ENCODE measurements around the gene PARVG. TPM values are rescaled to one million over a fixed set of nuclear protein-coding genes. Genes with fewer than 3 reads are reported as not detected.

Gene PARVG
- polyA plus RNA-seq, 1 experiment: 0.01 TPM

- TF ChIP-seq CTCF (IDR thresholded peaks at IDR 0.05; ENCODE audit: low read depth, low read length): no peak
- no peak overlapping the region for H3K4me3 ChIP-seq (ENCODE audit: low read depth, low read length)
- no peaks in the 10 kb centered on the region for H3K27me3 ChIP-seq (ENCODE audit: control insufficient read depth, insufficient read depth, low read length)
- H3K27ac ChIP-seq (ENCODE audit: low read depth, low read length): no peak overlapping the region
- ChIA-PET CTCF (no interaction called here), POLR2A (no interaction called here)
- no peaks in the 10 kb centered on the region for H3K9me3 ChIP-seq (ENCODE audit: control insufficient read depth, insufficient read depth, low read length)
- DNase-seq (ENCODE audit: low read depth, low spot score): no peak
These were observed 12.5 kb upstream of the PARVG start for GRCh38 chr22:44168206-44168605.

- H3K27ac ChIP-seq (ENCODE audit: low read depth, low read length): no peak overlapping the region
- H3K4me3 ChIP-seq (ENCODE audit: low read depth, low read length): no peak overlapping the region
- ChIA-PET POLR2A (no interaction called here), CTCF (interaction anchor here (1.1 kb wide), 1 partner anchor 177 kb away, joined by 3 read pairs; no protein-coding TSS in a partner anchor)
- H3K27me3 ChIP-seq (ENCODE audit: control insufficient read depth, insufficient read depth, low read length): no peaks in the 10 kb centered on the region
- no peak for TF ChIP-seq CTCF (IDR thresholded peaks at IDR 0.05; ENCODE audit: low read depth, low read length)
- DNase-seq (ENCODE audit: low read depth, low spot score): no peak
- no peaks in the 10 kb centered on the region for H3K9me3 ChIP-seq (ENCODE audit: control insufficient read depth, insufficient read depth, low read length)
These were observed 10.3 kb upstream of the PARVG start for GRCh38 chr22:44170470-44170869.

- H3K4me3 ChIP-seq (ENCODE audit: low read depth, low read length): no peak overlapping the region
- H3K9me3 ChIP-seq (ENCODE audit: control insufficient read depth, insufficient read depth, low read length): no peaks in the 10 kb centered on the region
- H3K27me3 ChIP-seq (ENCODE audit: control insufficient read depth, insufficient read depth, low read length): no peaks in the 10 kb centered on the region
- CTCF ChIA-PET: interaction anchor here (1.1 kb wide), 1 partner anchor 178 kb away, joined by 3 read pairs; no protein-coding TSS in a partner anchor
- POLR2A ChIA-PET: no interaction called here
- no peak for DNase-seq (ENCODE audit: low read depth, low spot score)
- no peak for TF ChIP-seq CTCF (IDR thresholded peaks at IDR 0.05; ENCODE audit: low read depth, low read length)
- no peak overlapping the region for H3K27ac ChIP-seq (ENCODE audit: low read depth, low read length)
These were observed 9.2 kb upstream of the PARVG start for GRCh38 chr22:44171561-44171960.

- TF ChIP-seq CTCF (IDR thresholded peaks at IDR 0.05; ENCODE audit: low read depth, low read length): no peak
- no peak for DNase-seq (ENCODE audit: low read depth, low spot score)
- Histone ChIP-seq H3K4me3 (ENCODE audit: low read depth, low read length) (no peak overlapping the region), H3K27ac (ENCODE audit: low read depth, low read length) (no peak overlapping the region), H3K9me3 (ENCODE audit: control insufficient read depth, insufficient read depth, low read length) (no peaks in the 10 kb centered on the region), H3K27me3 (ENCODE audit: control insufficient read depth, insufficient read depth, low read length) (no peaks in the 10 kb centered on the region)
- CTCF ChIA-PET: no interaction called here
- POLR2A ChIA-PET: no interaction called here
These were observed 8.2 kb upstream of the PARVG start for GRCh38 chr22:44172370-44173108.

GRCh38 chr22:44173154-44173553, 7.6 kb upstream of the PARVG start:
- CTCF ChIA-PET: no interaction called here
- TF ChIP-seq CTCF (IDR thresholded peaks at IDR 0.05; ENCODE audit: low read depth, low read length): no peak
- Histone ChIP-seq H3K9me3 (ENCODE audit: control insufficient read depth, insufficient read depth, low read length) (no peaks in the 10 kb centered on the region), H3K27me3 (ENCODE audit: control insufficient read depth, insufficient read depth, low read length) (no peaks in the 10 kb centered on the region), H3K27ac (ENCODE audit: low read depth, low read length) (no peak overlapping the region), H3K4me3 (ENCODE audit: low read depth, low read length) (no peak overlapping the region)
- no peak for DNase-seq (ENCODE audit: low read depth, low spot score)
- POLR2A ChIA-PET: no interaction called here
